ENCODE measurements around the gene KDM4D. TPM values are rescaled to one million over a fixed set of nuclear protein-coding genes. Genes with fewer than 3 reads are reported as not detected.
"Not testable (repeated sequence)": the region's sequence is repeated elsewhere in the genome, so short reads cannot be mapped to it uniquely, and the experiment has no call there.

KDM4D gene
- total RNA-seq, 1 donor from 2014 or later = 1.8 TPM

- peaks cover 4% of the 10 kb centered on the region for H3K27me3 Mint-ChIP-seq (ENCODE audit: unreplicated experiment)
- no peak for TF ChIP-seq CTCF (IDR thresholded peaks at IDR 0.05; ENCODE audit: unreplicated experiment)
- H3K27ac Mint-ChIP-seq (ENCODE audit: unreplicated experiment) = no peak overlapping the region
- no peaks in the 10 kb centered on the region for H3K9me3 Mint-ChIP-seq (ENCODE audit: unreplicated experiment)
- H3K4me3 Mint-ChIP-seq (ENCODE audit: unreplicated experiment) = no peak overlapping the region
- DNase-seq (ENCODE audit: low spot score) = no peak
- no peaks in the 10 kb centered on the region for H3K4me1 Mint-ChIP-seq (ENCODE audit: unreplicated experiment)
- no peaks in the 10 kb centered on the region for H3K36me3 Mint-ChIP-seq (ENCODE audit: low read depth, unreplicated experiment)
Measured at GRCh38 chr11:95003716-95004115, 30.2 kb downstream of the KDM4D start.

- H3K27me3 Mint-ChIP-seq (ENCODE audit: unreplicated experiment) = peaks cover 4% of the 10 kb centered on the region
- no peaks in the 10 kb centered on the region for H3K4me1 Mint-ChIP-seq (ENCODE audit: unreplicated experiment)
- no peak overlapping the region for H3K27ac Mint-ChIP-seq (ENCODE audit: unreplicated experiment)
- H3K36me3 Mint-ChIP-seq (ENCODE audit: low read depth, unreplicated experiment) = no peaks in the 10 kb centered on the region
- no peaks in the 10 kb centered on the region for H3K9me3 Mint-ChIP-seq (ENCODE audit: unreplicated experiment)
- TF ChIP-seq CTCF (IDR thresholded peaks at IDR 0.05; ENCODE audit: unreplicated experiment) = no peak
- DNase-seq (ENCODE audit: low spot score) = no peak
- no peak overlapping the region for H3K4me3 Mint-ChIP-seq (ENCODE audit: unreplicated experiment)
Measured at GRCh38 chr11:95005642-95006041, 32.1 kb downstream of the KDM4D start.

- no peak for TF ChIP-seq CTCF (IDR thresholded peaks at IDR 0.05; ENCODE audit: unreplicated experiment)
- no peaks in the 10 kb centered on the region for H3K36me3 Mint-ChIP-seq (ENCODE audit: low read depth, unreplicated experiment)
- no peak for DNase-seq (ENCODE audit: low spot score)
- no peak overlapping the region for H3K4me3 Mint-ChIP-seq (ENCODE audit: unreplicated experiment)
- no peaks in the 10 kb centered on the region for H3K9me3 Mint-ChIP-seq (ENCODE audit: unreplicated experiment)
- H3K27me3 Mint-ChIP-seq (ENCODE audit: unreplicated experiment) = peaks cover 3% of the 10 kb centered on the region
- H3K27ac Mint-ChIP-seq (ENCODE audit: unreplicated experiment) = no peak overlapping the region
- H3K4me1 Mint-ChIP-seq (ENCODE audit: unreplicated experiment) = no peaks in the 10 kb centered on the region
Measured at GRCh38 chr11:95011376-95011775, 37.9 kb downstream of the KDM4D start.

GRCh38 chr11:95014184-95014821 lies 40.8 kb downstream of the KDM4D start:
- TF ChIP-seq CTCF (IDR thresholded peaks at IDR 0.05; ENCODE audit: unreplicated experiment) = no peak
- DNase-seq (ENCODE audit: low spot score) = no peak
- Mint-ChIP-seq H3K9me3 (ENCODE audit: unreplicated experiment) (no peaks in the 10 kb centered on the region), H3K27ac (ENCODE audit: unreplicated experiment) (no peak overlapping the region), H3K27me3 (ENCODE audit: unreplicated experiment) (peaks cover 1% of the 10 kb centered on the region), H3K4me1 (ENCODE audit: unreplicated experiment) (no peaks in the 10 kb centered on the region), H3K4me3 (ENCODE audit: unreplicated experiment) (no peak overlapping the region), H3K36me3 (ENCODE audit: low read depth, unreplicated experiment) (no peaks in the 10 kb centered on the region)

- no peak for DNase-seq (ENCODE audit: low spot score)
- TF ChIP-seq CTCF (IDR thresholded peaks at IDR 0.05; ENCODE audit: unreplicated experiment) = no peak
- no peaks in the 10 kb centered on the region for H3K9me3 Mint-ChIP-seq (ENCODE audit: unreplicated experiment)
- H3K4me3 Mint-ChIP-seq (ENCODE audit: unreplicated experiment) = no peak overlapping the region
- no peaks in the 10 kb centered on the region for H3K4me1 Mint-ChIP-seq (ENCODE audit: unreplicated experiment)
- H3K27me3 Mint-ChIP-seq (ENCODE audit: unreplicated experiment) = peaks cover 1% of the 10 kb centered on the region
- no peak overlapping the region for H3K27ac Mint-ChIP-seq (ENCODE audit: unreplicated experiment)
- no peaks in the 10 kb centered on the region for H3K36me3 Mint-ChIP-seq (ENCODE audit: low read depth, unreplicated experiment)
Measured at GRCh38 chr11:95016139-95016538, 42.6 kb downstream of the KDM4D start.

GRCh38 chr11:95021468-95021867 lies 48.0 kb downstream of the KDM4D start:
- H3K9me3 Mint-ChIP-seq (ENCODE audit: unreplicated experiment); H3K4me1 Mint-ChIP-seq (ENCODE audit: unreplicated experiment); H3K36me3 Mint-ChIP-seq (ENCODE audit: low read depth, unreplicated experiment); H3K27me3 Mint-ChIP-seq (ENCODE audit: unreplicated experiment); H3K4me3 Mint-ChIP-seq (ENCODE audit: unreplicated experiment); DNase-seq (ENCODE audit: low spot score); H3K27ac Mint-ChIP-seq (ENCODE audit: unreplicated experiment): not testable (repeated sequence)
